H1 (cell line): ENCODE measurements around the gene ERICH6. TPM values are rescaled to one million over a fixed set of nuclear protein-coding genes. Genes with fewer than 3 reads are reported as not detected.

ENCODE experiments used
- CTCF ChIA-PET: fragments of 300-600 bp; sonication (Branson Sonifier 250); formaldehyde crosslinking; loops from one replicate; lab custom pipeline; 2021; ENCODE audit not compliant: partially characterized antibody; lab: Charles Lee
- POLR2A ChIA-PET: fragments of 300-600 bp; sonication (Branson Sonifier 250); formaldehyde crosslinking; loops from one replicate; lab custom pipeline; 2021; ENCODE audit warnings: inconsistent platforms; ENCODE audit not compliant: partially characterized antibody; lab: Charles Lee
- DNase-seq, 2 experiments: peaks; one replicate each; pipeline versions ENCODE4 v3.0.0 to v3.0.0-alpha.2; 2010 to 2022; ENCODE audit warnings: low spot score in 2 of 2, low read depth in 1 of 2, mixed read lengths in 1 of 2
- FAIRE-seq: peaks from 2 replicates; lab custom pipeline; 2011; peaks lifted over from hg19 to GRCh38; lab: Jason Lieb, UNC
- H2AFZ ChIP-seq: 2 replicates; pipeline ENCODE4 v1.8.1; 2012; ENCODE audit warnings: low read length, inconsistent platforms
- H2AK5ac ChIP-seq: 2 replicates; pipeline ENCODE4 v1.6.1; 2013; ENCODE audit warnings: low read depth, low read length
- H2BK120ac ChIP-seq: replicated peaks from 2 replicates; pipeline ENCODE3; 2013; ENCODE audit warnings: low read depth, low read length, inconsistent platforms
- H2BK12ac ChIP-seq: 2 replicates; pipeline ENCODE4 v1.6.1; 2013; ENCODE audit warnings: low read depth, low read length
- H2BK15ac ChIP-seq: 2 replicates; pipeline ENCODE4 v1.6.1; 2013; ENCODE audit warnings: low read length
- H2BK20ac ChIP-seq: 2 replicates; pipeline ENCODE4 v1.6.1; 2013; ENCODE audit warnings: low read length
- H2BK5ac ChIP-seq: 2 replicates; pipeline ENCODE4 v1.6.1; 2013; ENCODE audit warnings: low read depth, low read length
- H3K14ac ChIP-seq: 2 replicates; pipeline ENCODE4 v1.6.1; 2013; ENCODE audit warnings: inconsistent platforms; ENCODE audit not compliant: insufficient read length
- H3K18ac ChIP-seq: 2 replicates; pipeline ENCODE4 v1.6.1; 2013; ENCODE audit warnings: low read length; ENCODE audit errors: extremely low read depth
- H3K23ac ChIP-seq: 2 replicates; pipeline ENCODE4 v1.6.1; 2013; ENCODE audit warnings: inconsistent platforms; ENCODE audit not compliant: insufficient read length
- H3K23me2 ChIP-seq: 2 replicates; pipeline ENCODE4 v1.6.1; 2013; ENCODE audit warnings: low read depth, low read length
- H3K27ac ChIP-seq: 2 replicates; pipeline ENCODE4 v1.6.1; 2011; ENCODE audit warnings: low read depth, low read length, inconsistent platforms
- H3K27me3 ChIP-seq, 4 experiments: replicated peaks in 1 of 4; 1 replicate in 1 of 4; 2 replicates in 3 of 4; pipeline versions ENCODE4 v1.6.1 to v1.8.1; 2011 to 2013; ENCODE audit warnings: low read length in 3 of 4, mild to moderate bottlenecking in 3 of 4, inconsistent platforms in 2 of 4, mixed read lengths in 2 of 4, moderate library complexity in 1 of 4; ENCODE audit not compliant: control insufficient read depth in 3 of 4, insufficient read depth in 3 of 4; ENCODE audit errors: extremely low read depth in 1 of 4
- H3K36me3 ChIP-seq, 4 experiments: 2 replicates each; pipeline versions ENCODE4 v1.6.1 to v1.8.1; 2011 to 2013; ENCODE audit warnings: mild to moderate bottlenecking in 4 of 4, low read length in 3 of 4, moderate library complexity in 2 of 4, control low read depth in 1 of 4, inconsistent platforms in 1 of 4; ENCODE audit not compliant: insufficient read depth in 4 of 4, control insufficient read depth in 2 of 4
- H3K4ac ChIP-seq: replicated peaks from 2 replicates; pipeline ENCODE3; 2013; ENCODE audit warnings: low read length, low read depth, mixed read lengths, inconsistent platforms; ENCODE audit not compliant: insufficient read length
- H3K4me1 ChIP-seq, 4 experiments: replicated peaks in 1 of 4; 1 replicate in 1 of 4; 2 replicates in 3 of 4; pipeline versions ENCODE4 v1.6.1 to v1.8.1; 2011 to 2013; ENCODE audit warnings: low read length in 3 of 4, inconsistent platforms in 2 of 4, mixed read lengths in 1 of 4; ENCODE audit not compliant: insufficient read depth in 4 of 4, control insufficient read depth in 3 of 4
- H3K4me2 ChIP-seq, 2 experiments: 2 replicates each; pipeline versions ENCODE4 v1.6.1 to v1.8.1; 2011 to 2013; ENCODE audit warnings: low read depth in 2 of 2, low read length in 2 of 2, control low read depth in 1 of 2, inconsistent platforms in 1 of 2, mild to moderate bottlenecking in 1 of 2; ENCODE audit not compliant: insufficient read depth in 1 of 2
- H3K4me3 ChIP-seq, 4 experiments: fragments of 200-600, 300-600 bp in 1 of 4; sonication (generic), shearing (Covaris generic), sonication (Bioruptor Twin) in 1 of 4; 2 replicates each; pipeline versions ENCODE4 v1.5.1 to v1.8.1; 2011 to 2016; ENCODE audit warnings: low read length in 4 of 4, low read depth in 3 of 4, control low read depth in 2 of 4, inconsistent platforms in 2 of 4, mild to moderate bottlenecking in 2 of 4, mixed read lengths in 1 of 4, moderate library complexity in 1 of 4; ENCODE audit not compliant: insufficient read depth in 2 of 4; ENCODE audit errors: extremely low read depth in 1 of 4
- H3K56ac ChIP-seq: replicated peaks from 2 replicates; pipeline ENCODE3; 2013; ENCODE audit warnings: low read depth, mild to moderate bottlenecking, mixed read lengths, low read length, inconsistent platforms; ENCODE audit not compliant: insufficient read length
- H3K79me1 ChIP-seq: 2 replicates; pipeline ENCODE4 v1.6.1; 2013; ENCODE audit warnings: low read depth, low read length, control low read depth
- H3K79me2 ChIP-seq, 2 experiments: 2 replicates each; pipeline versions ENCODE4 v1.6.1 to v1.8.1; 2012 to 2013; ENCODE audit warnings: low read length in 2 of 2, mild to moderate bottlenecking in 2 of 2, inconsistent platforms in 1 of 2; ENCODE audit not compliant: insufficient read depth in 2 of 2, control insufficient read depth in 1 of 2
- H3K9ac ChIP-seq, 4 experiments: replicated peaks in 1 of 4; 1 replicate in 1 of 4; 2 replicates in 3 of 4; pipeline versions ENCODE4 v1.6.1 to v1.8.1; 2011 to 2013; ENCODE audit warnings: low read depth in 3 of 4, low read length in 3 of 4, control low read depth in 2 of 4, mild to moderate bottlenecking in 2 of 4, moderate library complexity in 2 of 4, inconsistent platforms in 1 of 4; ENCODE audit errors: extremely low read depth in 1 of 4
- H3K9me3 ChIP-seq, 2 experiments: 2 replicates each; pipeline versions ENCODE4 v1.6.1 to v1.8.1; 2012 to 2013; ENCODE audit warnings: mild to moderate bottlenecking in 2 of 2, moderate library complexity in 2 of 2, control low read depth in 1 of 2, inconsistent platforms in 1 of 2, low read depth in 1 of 2, low read length in 1 of 2, mixed read lengths in 1 of 2; ENCODE audit not compliant: insufficient read depth in 2 of 2
- H4K20me1 ChIP-seq, 2 experiments: replicated peaks in 1 of 2; 2 replicates each; pipeline versions ENCODE3 to v1.8.1; 2011 to 2013; ENCODE audit warnings: inconsistent platforms in 2 of 2, low read length in 2 of 2, mild to moderate bottlenecking in 1 of 2; ENCODE audit not compliant: insufficient read depth in 2 of 2, control insufficient read depth in 1 of 2
- H4K5ac ChIP-seq: 2 replicates; pipeline ENCODE4 v1.6.1; 2013; ENCODE audit warnings: low read length, low read depth, mixed read lengths, inconsistent platforms; ENCODE audit not compliant: insufficient read length
- H4K8ac ChIP-seq: 2 replicates; pipeline ENCODE4 v1.8.0; 2013; ENCODE audit warnings: mild to moderate bottlenecking, moderate library complexity, low read length, inconsistent platforms; ENCODE audit not compliant: insufficient read depth; ENCODE audit errors: extremely low read depth
- H4K91ac ChIP-seq: replicated peaks from 2 replicates; pipeline ENCODE3; 2013; ENCODE audit warnings: low read length, mixed read lengths, inconsistent platforms; ENCODE audit not compliant: insufficient read length
- CHD2 ChIP-seq: IDR thresholded peaks from 2 replicates; pipeline ENCODE4 v1.6.1; 2012; ENCODE audit warnings: low read length, improper control_type of control experiment
- EP300 ChIP-seq, 2 experiments: IDR thresholded peaks; 1 replicate in 1 of 2; 2 replicates in 1 of 2; pipeline ENCODE4 v1.6.1; 2011 to 2012; ENCODE audit warnings: low read depth in 2 of 2, low read length in 2 of 2, mild to moderate bottlenecking in 2 of 2, borderline replicate concordance in 1 of 2, inconsistent platforms in 1 of 2, moderate library complexity in 1 of 2
- GABPA ChIP-seq: IDR thresholded peaks from 2 replicates; pipeline ENCODE4 v1.6.1; 2011; ENCODE audit warnings: mild to moderate bottlenecking, low read length, moderate library complexity, borderline replicate concordance; ENCODE audit not compliant: insufficient read depth
- KDM1A ChIP-seq: fragments of 200-600, 300-600 bp; sonication (generic); IDR thresholded peaks from 2 replicates; pipeline ENCODE4 v1.7.1; 2016; ENCODE audit warnings: mild to moderate bottlenecking, low read length, borderline replicate concordance
- KDM5A ChIP-seq: fragments of 200-600 bp; IDR thresholded peaks from 2 replicates; pipeline ENCODE4 v1.7.1; 2012; ENCODE audit warnings: mild to moderate bottlenecking, low read length, inconsistent platforms, mixed read lengths
- MAX ChIP-seq: IDR thresholded peaks from 2 replicates; pipeline ENCODE4 v1.6.1; 2012; ENCODE audit warnings: inconsistent platforms
- POLR2A ChIP-seq, 2 experiments: IDR thresholded peaks; 1 replicate in 1 of 2; 2 replicates in 1 of 2; pipeline ENCODE4 v1.6.1; 2011; ENCODE audit warnings: low read depth in 2 of 2, low read length in 2 of 2, mild to moderate bottlenecking in 2 of 2; ENCODE audit errors: control extremely low read depth in 1 of 2
- SIN3A ChIP-seq, 2 experiments: IDR thresholded peaks in 1 of 2; conservative IDR thresholded peaks in 1 of 2; 2 replicates each; pipeline ENCODE4 v1.6.1; 2011 to 2012; ENCODE audit warnings: low read length in 2 of 2, improper control_type of control experiment in 1 of 2, low read depth in 1 of 2, mild to moderate bottlenecking in 1 of 2
- SRF ChIP-seq: IDR thresholded peaks from 2 replicates; pipeline ENCODE4 v1.6.1; 2011; ENCODE audit warnings: mild to moderate bottlenecking, low read depth, low read length, moderate library complexity
- WGBS, 2 experiments: shearing (Covaris generic) in 1 of 2; methylation state at CpG; one replicate each; pipeline versions ENCODE4 v1.1.6 to v1.1.7; 2013 to 2015; ENCODE audit warnings: low lambda C conversion rate in 2 of 2, mixed read lengths in 2 of 2, inconsistent platforms in 1 of 2, low coverage in 1 of 2, missing lambda C conversion rate in 1 of 2; ENCODE audit not compliant: insufficient replicate concordance in 2 of 2, insufficient coverage in 1 of 2, insufficient read length in 1 of 2; ENCODE audit errors: extremely low coverage in 1 of 2, missing lambda C conversion rate in 1 of 2; 5-methylcytosine and 5-hydroxymethylcytosine counted together
- polyA plus RNA-seq, 7 experiments: library from polyadenylated mRNA; depleted of rRNA in 3 of 7; stranded (reverse) in 5 of 7; unstranded in 2 of 7; fragments of >200 nt in 5 of 7; fragments of 200-250 nt in 2 of 7; gene quantifications; 1 replicate in 5 of 7; 2 replicates in 1 of 7; 4 replicates in 1 of 7; pipeline versions ENCODE4 v1.2.1 to v1.2.3, GENCODE V29; 2011 to 2013; ENCODE audit warnings: missing spikeins in 2 of 7, mixed read lengths in 2 of 7
- total RNA-seq: library from RNA; stranded (reverse); fragmentation: NEBNext Ultra II Directional; extraction: Animal tissue kit (Norgen Biotek cat#: 25700); gene quantifications from 2 replicates; pipeline ENCODE4 v1.2.1, GENCODE V29; 2021

ERICH6 gene
- total and polyA plus RNA-seq, 2 of the 8 experiments (the other 6 are each of a cell fraction or from before 2014, with no cell fraction given): not detected

- Histone ChIP-seq H2BK12ac (no peak overlapping the region), H3K79me2 (no peaks in the 10 kb centered on the region), H3K9me3 (peaks cover 0 to 5% of the 10 kb centered on the region in 2 experiments; a peak in 1 of 4 replicates), H2BK120ac (no peak overlapping the region), H3K4ac (no peak overlapping the region), H4K91ac (no peak overlapping the region), H4K5ac (no peak overlapping the region), H4K20me1 (no peaks in the 10 kb centered on the region), H3K14ac (no peak overlapping the region), H2AK5ac (no peak overlapping the region), H3K18ac (no peak overlapping the region), H2BK5ac (no peak overlapping the region), H3K36me3 (no peaks in the 10 kb centered on the region), H4K8ac (no peak overlapping the region), H3K27ac (no peak overlapping the region), H3K9ac (no peak overlapping the region), H3K79me1 (no peaks in the 10 kb centered on the region), H2BK20ac (no peak overlapping the region), H3K23ac (no peak overlapping the region), H2BK15ac (no peak overlapping the region), H3K23me2 (no peaks in the 10 kb centered on the region), H3K4me1 (no peaks in the 10 kb centered on the region), H2AFZ (no peak overlapping the region), H3K56ac (no peak overlapping the region), H3K27me3 (no peaks in the 10 kb centered on the region), H3K4me3 (no peak overlapping the region), H3K4me2 (no peak overlapping the region)
- POLR2A ChIA-PET: no interaction called here
- WGBS, 2 experiments: 92% methylated on average over 2 of the region's 2 CpGs; no CpG with 5 or more reads in 1 of the 2 experiments
- CTCF ChIA-PET: interaction anchor here (0.8 to 1.0 kb wide), 2 partner anchors 8 to 476 kb away, joined by 3 to 4 read pairs; no protein-coding TSS in a partner anchor
- FAIRE-seq (no peak), DNase-seq (no peak)
- TF ChIP-seq SIN3A (conservative IDR thresholded peaks at IDR 0.05 in 1 of 2, IDR thresholded peaks at IDR 0.05 in 1 of 2; ENCODE audit: low read depth in 1 of 2, low read length in 2 of 2) (no peak), GABPA (no peak), KDM5A (no peak), KDM1A (no peak), EP300 (IDR thresholded peaks at IDR 0.05; ENCODE audit: borderline replicate concordance in 1 of 2, low read depth in 2 of 2, low read length in 2 of 2) (no peak), CHD2 (no peak), MAX (no peak), SRF (no peak), POLR2A (IDR thresholded peaks at IDR 0.05; ENCODE audit: control extremely low read depth in 1 of 2, low read depth in 2 of 2, low read length in 2 of 2) (no peak)
These were observed 22.7 kb downstream of the ERICH6 start for GRCh38 chr3:150681057-150681456.
